Mesothelial cell of epicardium (in vitro differentiated cells): Measurements from ENCODE around the gene CUBN. TPM values are rescaled to one million over a fixed set of nuclear protein-coding genes. Genes with fewer than 3 reads are reported as not detected.

ENCODE experiments used
- DNase-seq, 2 experiments: peaks; one replicate each; pipeline ENCODE4 v3.0.0; 2021; ENCODE audit warnings: low spot score in 2 of 2; ENCODE audit not compliant: unreplicated experiment in 2 of 2
- H3K27ac Mint-ChIP-seq: 2 replicates; pipeline ENCODE4 v1.8.0; 2021; ENCODE audit warnings: mixed read lengths
- H3K27me3 Mint-ChIP-seq: 2 replicates; pipeline ENCODE4 v1.8.0; 2021; ENCODE audit warnings: low read depth, mixed read lengths
- H3K36me3 Mint-ChIP-seq: 2 replicates; pipeline ENCODE4 v1.8.0; 2021; ENCODE audit warnings: mixed read lengths
- H3K4me1 Mint-ChIP-seq: 2 replicates; pipeline ENCODE4 v1.8.0; 2021; ENCODE audit warnings: mixed read lengths
- H3K4me3 Mint-ChIP-seq: 2 replicates; pipeline ENCODE4 v1.8.0; 2021; ENCODE audit warnings: mild to moderate bottlenecking, moderate library complexity, mixed read lengths
- H3K9me3 Mint-ChIP-seq: 2 replicates; pipeline ENCODE4 v1.8.0; 2021; ENCODE audit warnings: mixed read lengths
- CTCF ChIP-seq: fragments of 200-600 bp; sonication (generic); IDR thresholded peaks from one replicate; pipeline ENCODE4 v1.5.0; 2021; ENCODE audit warnings: antibody characterized with exemption; ENCODE audit not compliant: unreplicated experiment
- total RNA-seq: library from RNA; stranded (reverse); gene quantifications from 3 replicates; pipeline ENCODE4 v1.2.1, GENCODE V29; 2021

The CUBN gene
- total RNA-seq, 1 donor from 2014 or later = 1.5 TPM

DNA sequence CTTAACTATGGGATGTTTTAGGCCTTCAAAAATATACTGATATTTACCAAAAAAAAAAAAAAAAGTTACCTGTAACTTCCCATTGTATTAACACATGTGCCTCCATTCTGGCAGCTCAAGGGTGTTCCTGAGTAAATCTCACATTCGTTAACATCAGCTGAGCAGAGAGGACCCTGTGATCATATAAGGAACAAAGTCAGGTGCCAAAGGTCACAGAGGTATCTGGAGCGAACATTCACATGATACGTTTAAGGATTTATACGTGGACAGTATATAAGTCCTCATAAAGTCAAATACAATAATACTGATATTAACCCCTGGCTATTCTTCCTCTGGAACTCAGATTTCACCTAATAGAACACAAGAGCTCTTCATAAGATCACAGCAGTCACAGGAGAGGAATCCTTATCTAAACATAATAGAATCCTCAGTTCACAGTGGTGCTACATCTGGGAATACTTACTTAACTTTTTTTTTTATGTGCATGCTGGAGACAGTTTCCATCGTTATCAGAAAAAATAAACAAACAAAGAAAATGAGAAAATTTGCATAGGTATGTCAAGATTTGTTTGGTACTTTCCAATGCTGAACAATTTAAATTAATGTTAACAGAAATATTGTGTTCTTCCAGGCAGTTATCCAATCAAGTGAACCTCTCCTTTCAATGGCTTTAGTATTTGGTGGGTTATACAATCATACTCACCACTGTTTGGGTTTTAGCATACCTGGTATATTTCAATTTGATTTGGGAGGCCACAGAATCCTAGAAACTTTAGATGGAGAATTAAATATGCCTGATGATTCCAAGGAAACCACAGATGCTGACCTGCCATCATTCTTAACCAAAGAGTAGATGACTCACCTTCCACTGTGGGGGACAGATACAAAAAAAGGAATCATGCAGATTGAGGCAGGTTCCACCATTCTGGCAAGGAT lies 6.6 kb downstream of the CUBN start:
- H3K27me3 Mint-ChIP-seq = no peaks in the 10 kb centered on the region
- no peak for TF ChIP-seq CTCF
- no peak overlapping the region for H3K4me3 Mint-ChIP-seq
- no peak for DNase-seq
- peak overlapping the region; percentile 32 for H3K27ac Mint-ChIP-seq
- no peaks in the 10 kb centered on the region for H3K36me3 Mint-ChIP-seq
- peaks cover 23% of the 10 kb centered on the region for H3K4me1 Mint-ChIP-seq
- no peaks in the 10 kb centered on the region for H3K9me3 Mint-ChIP-seq

- H3K4me3 Mint-ChIP-seq = no peak overlapping the region
- H3K27me3 Mint-ChIP-seq = no peaks in the 10 kb centered on the region
- H3K9me3 Mint-ChIP-seq = no peaks in the 10 kb centered on the region
- peaks cover 23% of the 10 kb centered on the region for H3K4me1 Mint-ChIP-seq
- no peak for TF ChIP-seq CTCF
- no peak for DNase-seq
- H3K36me3 Mint-ChIP-seq = no peaks in the 10 kb centered on the region
- no peak overlapping the region for H3K27ac Mint-ChIP-seq
Observed at GRCh38 chr10:17122052-17122451, 7.6 kb downstream of the CUBN start.

GRCh38 chr10:17120694-17121093 lies 8.9 kb downstream of the CUBN start:
- Mint-ChIP-seq H3K9me3 (no peaks in the 10 kb centered on the region), H3K27ac (peak overlapping the region; percentile 9), H3K27me3 (no peaks in the 10 kb centered on the region), H3K4me3 (no peak overlapping the region), H3K4me1 (peaks cover 24% of the 10 kb centered on the region), H3K36me3 (no peaks in the 10 kb centered on the region)
- DNase-seq = no peak
- no peak for TF ChIP-seq CTCF

GRCh38 chr10:17119845-17120244 lies 9.8 kb downstream of the CUBN start:
- H3K36me3 Mint-ChIP-seq = no peaks in the 10 kb centered on the region
- H3K4me3 Mint-ChIP-seq = no peak overlapping the region
- no peaks in the 10 kb centered on the region for H3K9me3 Mint-ChIP-seq
- DNase-seq = no peak
- H3K4me1 Mint-ChIP-seq = peaks cover 25% of the 10 kb centered on the region
- no peak for TF ChIP-seq CTCF
- H3K27me3 Mint-ChIP-seq = no peaks in the 10 kb centered on the region
- H3K27ac Mint-ChIP-seq = no peak overlapping the region

DNA sequence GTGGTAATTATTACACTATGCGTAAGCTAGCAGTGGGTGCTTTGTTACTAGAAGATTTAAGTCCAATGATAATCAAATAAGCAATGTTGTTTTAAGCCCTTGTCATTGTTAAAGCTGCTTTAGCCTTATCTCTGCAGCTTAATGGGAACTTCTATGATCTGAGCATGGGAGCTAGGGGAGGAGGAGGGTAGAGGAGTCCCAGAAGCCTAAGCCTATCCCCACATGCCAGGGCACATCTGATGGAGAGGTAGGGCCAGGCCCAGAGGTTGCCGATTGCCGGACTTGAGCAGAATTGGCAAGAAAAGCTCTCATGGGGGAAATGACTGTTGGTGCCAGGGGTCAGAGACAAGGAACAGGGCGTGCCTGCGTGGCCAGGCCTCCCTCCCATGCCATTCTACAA lies 13.4 kb downstream of the CUBN start:
- H3K27me3 Mint-ChIP-seq = no peaks in the 10 kb centered on the region
- H3K27ac Mint-ChIP-seq = no peak overlapping the region
- no peak for DNase-seq
- H3K4me1 Mint-ChIP-seq = peaks cover 9% of the 10 kb centered on the region
- H3K36me3 Mint-ChIP-seq = no peaks in the 10 kb centered on the region
- no peaks in the 10 kb centered on the region for H3K9me3 Mint-ChIP-seq
- H3K4me3 Mint-ChIP-seq = no peak overlapping the region
- no peak for TF ChIP-seq CTCF
